SHP77 (cell line): ENCODE measurements around the gene PLEKHG3.
A peak's percentile ranks its signal among the peaks of the same experiment; 100 is the strongest.

Source experiments
- DNase-seq, 2 experiments: peaks; one replicate each; lab custom pipeline; 2025; lab: John Stamatoyannopoulos, UW

The PLEKHG3 gene

DNA sequence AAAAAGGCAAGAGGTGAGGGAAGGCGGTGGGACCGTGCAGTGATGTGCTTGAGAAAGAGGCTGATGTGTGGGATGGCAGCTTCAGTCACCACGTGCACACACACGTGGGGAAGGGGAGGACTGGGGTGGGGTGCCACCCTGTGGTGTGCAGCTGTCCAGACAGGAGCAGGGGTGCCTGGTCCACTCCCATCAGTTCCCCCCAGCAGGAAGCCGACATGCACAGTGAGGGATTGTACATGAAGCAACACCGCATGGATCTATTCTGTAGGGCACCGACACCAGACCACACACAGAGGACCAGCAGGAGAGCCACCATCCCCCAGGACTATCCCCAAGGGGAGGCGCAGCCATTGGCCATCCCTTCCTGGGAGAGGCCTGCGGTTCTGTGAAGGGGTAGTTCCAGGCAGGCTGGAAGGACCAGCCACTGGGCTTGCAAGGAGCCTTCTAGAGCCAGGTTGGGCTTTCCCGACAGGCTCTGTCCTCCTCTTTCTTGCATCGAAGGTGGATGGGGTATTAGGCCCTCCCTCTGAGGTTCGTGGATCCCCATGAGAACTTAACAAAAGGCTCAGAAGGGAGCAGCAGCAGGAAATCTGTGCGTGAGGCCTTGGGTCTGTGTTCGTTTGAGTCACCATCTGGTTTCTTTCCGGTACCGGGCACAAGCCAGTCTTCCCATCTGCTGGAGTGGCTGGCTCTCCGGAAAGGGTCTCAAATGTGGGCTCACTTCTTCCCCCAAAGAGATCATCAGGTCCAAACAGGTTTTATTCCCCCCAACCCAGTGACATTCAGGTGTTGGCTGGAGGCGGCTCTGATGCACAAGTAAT lies 59.8 kb downstream of the PLEKHG3 start:
- no peak for DNase-seq

DNA sequence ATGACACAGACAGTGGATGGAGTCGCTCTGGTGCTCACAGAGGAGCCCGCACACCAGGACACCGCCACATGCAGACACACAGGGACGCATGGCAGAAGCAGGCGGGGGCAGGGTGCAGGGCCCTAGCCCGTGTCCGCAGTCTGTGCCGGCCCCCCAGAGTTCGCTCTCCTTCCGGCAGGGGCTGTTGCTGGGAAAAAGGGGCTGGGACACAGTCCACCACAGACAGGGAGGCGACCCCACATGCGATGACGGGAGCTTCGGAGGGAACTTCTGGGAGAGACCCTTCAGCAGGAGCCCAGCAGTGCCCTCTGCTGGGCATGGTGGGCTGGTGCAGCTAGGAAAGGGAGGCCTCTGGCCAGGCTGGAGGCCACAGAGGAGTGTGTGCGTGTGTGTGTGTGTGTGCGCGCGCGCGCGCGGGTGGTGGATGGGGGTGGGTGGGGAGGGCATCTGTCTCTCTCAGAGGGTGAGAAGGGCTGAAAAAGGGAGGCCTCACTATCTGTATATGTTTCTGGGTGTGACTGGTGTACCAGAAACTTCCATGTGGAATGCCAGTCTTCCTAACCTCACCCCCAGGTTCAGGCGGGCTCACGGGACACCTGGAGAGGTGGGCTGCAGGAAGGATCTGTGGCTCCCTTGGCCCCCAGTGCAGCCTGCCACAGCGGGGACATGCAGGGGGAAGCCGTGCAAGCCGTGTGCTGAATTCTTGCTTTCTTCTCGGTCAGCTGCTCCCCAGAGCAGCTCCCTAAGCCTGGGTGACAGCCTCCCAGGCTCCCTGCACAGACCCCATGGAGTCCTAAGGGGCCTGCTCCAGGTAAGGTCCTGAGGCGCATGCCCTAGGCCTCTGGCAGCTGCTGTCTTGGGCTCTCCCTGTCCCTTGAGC lies 60.7 kb downstream of the PLEKHG3 start:
- peak; percentile 46 to 50 for DNase-seq

DNA sequence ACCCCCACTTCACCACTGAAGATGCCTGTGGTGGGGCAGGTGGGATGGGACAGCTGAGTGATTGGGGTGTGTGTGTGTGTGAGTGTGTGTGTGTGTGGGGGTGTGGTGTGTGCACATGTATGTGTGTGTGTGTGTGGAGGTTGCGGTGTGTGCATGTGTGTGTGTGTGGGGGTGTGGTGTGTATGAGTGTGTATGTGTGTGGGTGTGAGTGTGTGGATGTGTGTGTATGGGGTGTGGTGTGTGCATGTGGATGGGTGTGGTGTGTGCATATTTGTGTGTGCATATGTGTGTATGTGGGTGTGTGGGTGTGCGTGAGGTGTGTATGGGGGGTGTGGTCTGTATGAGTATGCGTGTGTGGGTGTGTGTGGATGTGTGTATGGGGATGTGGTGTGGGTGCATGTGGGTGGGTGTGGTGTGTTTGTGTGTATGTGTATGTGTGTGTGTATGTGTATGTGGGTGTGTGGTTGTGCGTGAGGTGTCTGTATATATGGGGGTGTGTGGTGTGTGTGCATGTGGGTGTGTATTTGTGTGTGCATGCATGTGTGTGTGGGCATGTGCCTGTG lies 61.6 kb downstream of the PLEKHG3 start:
- DNase-seq: no peak

DNA sequence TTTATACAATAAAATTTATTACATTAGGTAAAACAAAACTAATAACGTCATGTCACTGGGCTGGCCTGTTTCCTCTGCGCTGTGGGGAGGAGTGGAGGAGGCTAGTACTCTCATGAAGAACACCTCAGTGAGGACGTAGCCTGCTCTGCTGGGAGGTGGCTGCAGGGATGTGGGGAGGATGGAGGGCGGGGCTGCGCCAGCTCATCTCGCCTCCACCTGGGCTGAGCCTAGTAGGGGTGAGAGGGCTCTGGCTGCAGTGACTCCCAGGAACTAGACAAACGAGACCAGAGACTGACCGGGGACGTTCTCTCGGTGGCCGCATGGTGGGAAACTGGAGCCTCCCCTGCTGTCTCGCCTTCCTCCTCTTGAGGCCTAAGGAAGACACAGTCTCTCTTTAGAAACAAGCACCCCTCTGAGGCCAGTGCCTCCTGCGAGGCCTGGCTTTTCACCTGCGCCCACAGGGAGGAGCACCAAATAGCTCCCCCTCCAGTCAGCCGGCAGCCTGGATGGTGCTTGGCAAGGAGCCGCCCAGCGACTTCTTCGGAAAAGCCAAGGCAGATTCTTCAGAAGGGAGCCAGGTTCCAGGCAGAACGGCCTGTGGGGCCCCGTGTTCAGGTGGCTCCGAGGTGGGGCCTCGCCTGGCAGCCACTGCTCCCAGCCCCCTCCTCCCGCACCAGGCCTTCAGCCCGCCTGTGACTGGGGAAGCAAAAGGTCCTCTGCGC lies 62.4 kb downstream of the PLEKHG3 start:
- no peak for DNase-seq

DNA sequence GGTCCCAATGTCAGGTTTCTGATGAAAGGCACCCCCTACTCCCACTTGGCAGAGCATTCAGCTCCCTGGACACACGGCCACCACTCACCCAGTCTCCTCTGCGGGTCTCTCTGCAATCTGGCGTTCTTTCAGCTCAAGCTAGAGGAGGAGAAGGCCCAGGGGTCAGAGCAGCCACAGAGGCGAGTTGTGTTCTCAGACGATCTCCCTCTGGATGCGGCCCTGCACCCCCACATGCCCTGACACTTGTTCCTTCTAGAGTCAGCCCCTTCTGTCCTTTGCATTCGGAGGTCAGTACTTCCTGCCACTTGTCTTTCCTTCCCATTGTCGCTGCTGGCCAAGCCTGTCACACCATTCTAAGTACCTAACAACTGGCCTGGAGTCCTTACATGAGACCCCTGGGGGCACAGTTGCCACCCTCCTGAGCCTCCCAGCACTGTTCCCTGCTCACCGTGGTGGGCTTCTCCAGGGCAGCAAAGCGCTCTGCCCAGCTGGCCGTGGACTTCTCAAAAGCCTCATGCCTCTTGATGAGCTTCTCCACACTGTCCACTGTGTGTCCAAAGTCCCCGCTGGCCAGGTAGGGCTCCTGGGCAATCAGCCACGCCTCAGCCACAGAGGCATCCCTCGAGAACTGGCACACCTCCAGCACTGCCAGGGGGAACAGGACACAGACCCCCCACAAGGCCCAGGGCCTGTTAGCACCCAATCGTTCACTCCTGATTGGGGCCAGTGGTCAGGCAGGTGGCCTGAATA lies 63.2 kb downstream of the PLEKHG3 start:
- DNase-seq: no peak

DNA sequence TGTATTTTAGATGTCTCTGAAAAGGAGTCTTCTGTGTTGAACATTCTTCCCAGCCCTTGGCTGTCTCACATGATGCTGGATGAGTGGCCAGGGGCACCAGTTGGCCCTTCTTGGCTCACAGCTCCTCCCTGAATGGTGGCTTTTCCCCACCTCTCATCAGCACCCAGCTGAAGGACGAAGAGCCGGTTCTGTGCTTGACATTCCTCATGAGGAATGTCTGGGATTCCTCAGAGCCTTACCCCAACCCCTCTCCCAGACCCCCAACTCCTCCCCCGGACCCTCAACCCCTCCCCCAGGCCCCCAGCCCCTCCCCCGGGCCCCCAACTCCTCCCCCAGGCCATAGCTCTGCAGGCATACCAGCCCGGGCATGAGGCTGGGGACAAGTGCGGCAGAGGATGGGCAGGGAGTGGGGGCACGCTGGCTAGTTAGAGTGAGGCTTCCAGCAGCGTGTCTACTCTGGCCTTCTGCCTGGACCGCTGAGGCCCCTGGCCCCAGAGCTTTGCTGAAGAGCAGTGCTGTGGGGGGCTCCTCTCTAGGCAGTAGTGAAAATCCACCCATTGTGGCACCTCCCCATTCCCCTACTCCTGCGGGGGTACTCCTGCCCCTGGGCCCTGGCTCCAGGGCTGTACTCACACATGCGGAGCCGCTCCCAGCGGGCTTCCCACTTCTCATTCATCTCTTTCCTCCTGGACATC lies 64.3 kb downstream of the PLEKHG3 start:
- DNase-seq: no peak

DNA sequence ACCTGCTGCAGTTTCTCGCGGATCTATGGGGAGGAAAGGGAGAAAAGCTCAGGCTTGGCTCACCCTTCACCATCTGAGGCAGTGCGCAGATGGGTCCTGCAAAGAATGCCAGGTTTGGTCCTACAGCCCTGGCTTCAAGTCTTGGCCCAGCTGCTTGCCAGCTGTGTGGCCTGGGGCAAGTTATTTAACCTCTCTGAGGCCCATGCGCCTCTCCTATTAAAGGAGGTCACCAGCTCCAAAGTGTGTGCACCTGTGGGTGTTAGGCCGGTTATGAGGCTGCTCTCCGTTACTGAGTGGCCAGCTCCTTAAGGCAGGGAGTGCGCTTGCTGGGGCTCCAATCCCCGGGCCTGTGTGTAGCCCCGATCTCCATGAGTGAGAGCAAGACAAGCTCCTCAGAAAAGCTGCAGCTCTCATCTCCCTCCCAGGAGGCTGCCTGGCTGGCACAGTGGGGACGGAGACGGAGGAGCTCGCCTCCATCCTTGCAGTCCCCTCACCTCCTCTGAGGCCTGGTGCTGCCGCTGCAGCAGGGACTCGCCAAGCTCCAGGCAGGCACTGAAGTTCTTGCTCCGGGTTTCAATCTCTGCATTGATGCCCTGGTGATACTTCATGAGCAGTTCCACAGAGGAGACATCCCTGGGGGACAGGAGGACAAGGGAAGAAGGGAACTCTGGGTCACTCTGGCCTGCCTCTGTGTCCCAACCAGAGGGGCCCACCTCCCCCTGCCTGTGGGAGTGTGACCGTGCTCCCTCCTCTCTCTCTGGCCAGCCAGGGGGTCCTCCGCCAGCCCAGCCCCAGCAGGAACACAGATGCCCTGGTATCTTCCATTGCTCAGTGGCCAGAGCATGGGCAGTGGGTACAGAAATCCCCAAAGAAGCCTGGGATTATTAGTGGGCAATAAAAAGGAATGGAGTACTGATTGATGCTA lies 65.1 kb downstream of the PLEKHG3 start:
- no peak for DNase-seq

DNA sequence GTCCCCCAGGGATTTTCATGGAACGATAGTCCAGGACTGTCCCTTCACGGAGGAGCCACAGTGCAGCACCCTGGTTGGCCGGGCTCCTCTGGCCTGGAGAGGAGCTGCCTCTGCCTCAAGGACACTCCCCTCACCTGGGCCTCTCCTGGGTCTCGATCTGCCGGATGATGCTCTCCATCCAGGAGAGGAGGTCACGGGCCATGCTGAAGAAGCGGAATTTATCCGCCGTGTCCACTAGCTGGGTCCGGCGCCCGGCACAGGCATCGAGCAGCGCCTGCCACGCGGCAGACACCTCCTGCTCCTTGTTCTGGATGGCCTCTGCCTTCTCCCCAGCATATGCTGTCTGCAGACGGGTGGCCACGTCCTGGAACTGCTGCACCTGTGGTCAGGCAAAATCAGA lies 66.5 kb downstream of the PLEKHG3 start:
- DNase-seq: no peak

DNA sequence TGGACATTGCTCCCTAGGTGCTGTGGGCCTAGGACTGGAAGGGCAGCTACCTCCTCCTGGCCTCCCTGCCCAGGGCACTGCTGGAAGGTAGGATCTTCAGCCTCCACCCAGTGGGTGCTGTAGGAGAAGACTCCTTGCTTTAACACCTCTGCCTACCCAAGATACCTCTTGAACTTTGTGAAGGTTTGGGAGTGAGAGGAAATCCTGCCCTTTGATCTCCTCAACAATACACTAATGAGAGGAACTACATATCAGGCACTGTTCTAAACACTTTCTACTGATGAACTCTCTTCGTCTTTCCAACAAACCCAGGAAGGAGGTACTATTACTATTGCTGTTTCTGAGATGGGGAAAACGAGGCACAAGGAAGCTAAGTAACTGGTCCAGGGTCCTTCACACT lies 66.9 kb downstream of the PLEKHG3 start:
- DNase-seq: no peak

DNA sequence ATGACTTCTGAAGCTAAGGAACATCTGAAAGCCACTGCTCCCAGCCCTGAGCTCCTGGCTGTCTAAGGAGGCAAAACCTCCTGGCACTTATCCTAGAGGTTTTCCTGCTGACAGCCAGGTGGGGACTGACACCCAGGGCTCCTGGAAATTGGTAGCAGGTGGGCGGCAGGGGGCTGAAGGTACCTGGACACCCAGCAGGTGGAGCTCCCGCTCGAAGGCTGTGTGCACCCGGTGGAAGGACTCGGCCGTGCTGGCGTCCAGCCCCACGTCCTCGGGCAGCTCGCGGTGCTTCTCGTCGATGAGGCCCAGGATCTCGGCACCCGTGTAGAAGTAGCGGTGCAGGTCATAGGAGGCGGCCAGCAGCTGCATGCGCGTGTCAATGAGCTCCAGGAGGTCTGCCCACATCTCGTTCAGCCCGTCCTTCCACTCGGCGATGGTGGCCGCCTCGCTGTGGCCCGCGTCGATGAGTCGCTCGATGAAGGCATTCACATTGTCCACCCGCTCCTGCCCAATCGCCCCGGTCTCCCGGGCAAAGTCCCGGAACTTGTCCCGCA lies 68.2 kb downstream of the PLEKHG3 start:
- no peak for DNase-seq

DNA sequence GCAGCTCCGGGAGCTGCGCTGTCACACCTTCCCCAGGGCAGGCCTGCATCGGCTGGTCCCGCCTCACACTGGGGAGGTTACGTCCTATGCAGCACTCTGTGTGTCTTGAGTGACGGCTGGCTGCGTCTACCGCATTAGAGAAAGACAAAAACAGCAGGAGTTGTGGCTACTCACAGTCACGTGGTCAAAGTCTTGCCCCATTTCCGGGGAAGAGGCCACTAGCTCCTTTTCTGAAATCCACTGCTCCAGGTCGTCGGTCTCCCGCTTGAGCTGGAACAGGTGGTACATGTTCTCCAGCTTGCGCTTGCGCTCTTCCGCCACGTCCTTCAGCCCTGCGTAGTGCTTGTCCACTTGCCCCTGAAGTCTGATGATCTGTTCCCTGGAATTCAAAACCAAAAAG lies 68.8 kb downstream of the PLEKHG3 start:
- no peak for DNase-seq

DNA sequence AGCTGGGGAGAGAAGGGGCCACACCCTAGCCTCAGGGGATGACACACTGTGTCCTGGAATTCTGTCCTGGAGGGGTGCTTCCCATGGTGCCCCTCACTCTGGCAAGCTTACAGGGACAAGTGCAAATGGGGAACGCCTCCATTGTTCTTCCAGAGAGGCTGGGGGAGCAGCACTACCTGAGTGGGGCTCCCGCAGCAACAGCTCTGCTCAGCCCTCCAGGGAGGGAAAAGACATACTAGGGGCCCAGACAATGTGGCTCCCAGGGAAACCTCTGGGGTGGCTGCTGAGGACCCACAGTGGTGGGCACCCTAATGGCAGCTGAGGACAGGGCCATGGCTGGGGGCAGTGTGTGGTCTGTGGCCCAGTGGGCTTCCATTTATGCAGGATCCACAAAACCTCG lies 69.4 kb downstream of the PLEKHG3 start:
- DNase-seq: no peak

DNA sequence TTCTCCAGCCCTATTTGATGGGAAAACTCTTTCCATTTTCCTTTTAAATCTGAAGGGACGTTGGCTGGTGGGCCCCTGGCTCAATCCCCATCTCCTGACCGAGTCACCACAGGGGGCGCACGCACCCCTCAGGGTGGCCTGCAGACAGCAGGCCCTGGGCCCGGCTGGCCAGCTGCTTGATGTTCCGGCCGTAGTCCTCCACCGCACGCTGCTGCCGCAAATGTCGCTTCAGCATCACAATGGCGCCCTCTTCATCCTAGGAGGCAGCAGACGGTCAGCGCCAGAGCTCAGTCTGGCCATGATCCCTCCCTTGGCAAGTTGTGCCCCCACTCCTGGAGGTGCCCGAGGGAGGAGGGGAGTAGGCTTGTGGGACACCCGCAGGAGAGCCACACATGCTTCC lies 70.0 kb downstream of the PLEKHG3 start:
- no peak for DNase-seq

DNA sequence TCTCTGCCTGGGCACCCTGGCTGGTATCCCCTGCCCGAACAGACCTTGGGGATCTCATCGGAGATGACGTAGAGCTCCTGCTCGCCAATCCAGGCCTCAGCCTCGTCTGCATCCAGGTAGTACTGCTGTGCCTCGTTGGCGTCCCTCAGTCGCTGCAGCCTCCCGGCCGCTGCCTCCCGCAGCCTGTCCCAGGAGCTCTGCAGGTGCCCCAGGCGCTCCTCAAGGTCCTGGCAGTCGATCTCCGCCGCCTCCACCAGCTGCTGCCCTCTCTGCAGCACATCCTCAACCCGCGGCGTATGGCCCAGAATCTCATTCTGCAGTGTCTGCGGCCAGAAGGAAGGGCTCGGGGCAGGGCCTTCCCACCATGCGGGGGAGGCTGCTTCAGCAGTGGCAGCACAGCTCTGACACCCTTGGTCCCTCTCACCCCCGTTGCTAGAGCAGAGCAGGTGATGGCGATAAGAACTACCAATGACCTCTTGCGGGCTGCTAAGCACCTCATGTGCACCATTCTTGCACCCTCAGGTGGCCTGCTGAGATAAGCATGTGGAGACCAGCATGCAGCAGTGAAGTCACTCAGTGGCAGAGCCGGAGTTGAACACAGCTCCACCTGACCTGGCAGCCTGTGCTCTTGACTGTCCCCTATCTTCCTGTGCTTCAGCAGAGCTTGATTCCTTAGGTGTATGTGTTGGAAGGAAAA lies 71.0 kb downstream of the PLEKHG3 start:
- no peak for DNase-seq

DNA sequence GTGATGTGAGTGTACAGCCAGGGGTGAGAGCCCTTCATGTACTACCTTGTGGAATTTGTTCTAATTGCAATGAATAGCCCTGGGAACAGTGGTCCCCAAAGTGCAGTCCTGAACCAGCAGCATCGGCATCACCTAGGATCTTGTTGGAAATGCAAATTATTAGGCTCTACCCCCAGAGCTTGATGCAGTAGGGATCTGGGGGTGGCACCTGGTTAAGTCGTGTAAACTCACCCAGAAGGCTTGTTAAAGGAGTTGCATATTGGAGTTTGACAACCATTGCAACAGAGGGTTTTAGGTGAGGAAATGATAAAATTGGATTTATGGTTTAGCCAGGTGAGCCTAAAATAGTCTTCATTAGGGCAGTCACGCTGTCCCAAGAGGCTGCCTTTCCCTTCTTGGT lies 73.2 kb downstream of the PLEKHG3 start:
- no peak for DNase-seq

DNA sequence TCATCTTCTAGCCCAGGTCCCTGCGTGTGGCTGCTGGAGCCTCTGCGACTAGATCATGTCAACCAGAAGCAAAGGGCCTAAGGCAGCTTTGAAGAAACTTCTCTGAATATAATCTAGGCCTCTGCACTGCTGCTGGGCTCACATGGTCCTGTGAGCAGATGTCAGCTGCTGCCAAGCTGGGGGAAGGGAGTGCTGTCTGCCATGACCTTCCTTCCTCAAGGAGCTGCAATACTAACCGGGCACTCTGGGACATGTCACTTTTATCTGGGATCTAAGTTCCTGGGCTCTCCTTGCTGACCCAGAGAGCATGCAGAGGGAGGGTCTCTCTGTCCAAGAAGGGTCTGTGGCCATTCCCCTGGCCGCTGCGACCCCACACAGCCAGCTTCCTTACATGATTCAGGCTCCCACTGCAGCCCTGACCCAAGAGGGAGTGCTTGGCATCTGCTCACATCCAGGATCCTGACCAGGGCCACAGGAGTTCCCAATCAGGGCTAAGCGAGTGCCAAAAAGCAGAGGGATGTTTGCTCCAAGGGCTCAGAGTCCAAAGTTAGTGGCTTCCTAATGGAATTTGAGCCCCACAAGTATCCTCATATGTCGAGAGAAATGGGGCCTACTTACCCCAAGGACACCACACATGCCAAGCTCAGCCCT lies 74.0 kb downstream of the PLEKHG3 start:
- DNase-seq: no peak

DNA sequence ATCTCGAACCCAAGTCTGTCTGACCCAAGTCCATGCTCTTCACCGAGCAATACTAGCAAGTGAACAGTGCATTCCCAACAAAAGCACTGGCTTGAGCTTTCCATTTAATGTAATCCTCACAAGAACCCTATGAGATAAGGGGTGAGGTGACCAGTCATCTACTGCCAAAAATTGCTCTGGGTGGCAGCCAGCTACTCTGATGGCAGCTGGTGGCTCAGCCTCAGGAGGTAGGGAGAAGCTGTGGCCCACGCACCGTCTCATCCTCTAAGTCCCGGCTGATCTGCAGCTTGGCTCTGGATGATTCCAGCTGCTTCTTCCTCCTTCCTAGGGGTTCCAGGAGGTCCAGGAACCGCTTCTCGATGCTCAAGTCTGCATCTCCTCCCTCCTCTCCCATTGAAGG lies 75.2 kb downstream of the PLEKHG3 start:
- DNase-seq: no peak

DNA sequence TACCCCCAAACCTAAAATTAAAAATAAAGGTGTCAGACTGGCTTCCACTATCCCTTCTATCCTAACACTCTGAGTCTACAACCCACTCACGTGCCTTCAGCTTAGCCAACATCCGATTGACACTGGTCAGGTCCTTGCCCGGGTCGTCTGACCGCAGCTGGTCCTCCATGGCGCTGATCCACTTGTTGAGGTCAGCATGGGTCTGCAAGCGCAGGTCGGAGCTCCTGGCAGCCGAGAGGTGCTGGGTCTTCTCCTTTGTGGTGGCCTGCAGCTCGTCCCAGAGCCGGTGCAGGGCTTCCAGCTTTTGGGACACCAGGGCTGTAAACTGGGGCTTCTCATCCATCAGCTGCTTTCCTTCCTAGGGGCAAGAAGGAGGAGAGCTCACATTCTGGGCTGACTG lies 78.0 kb downstream of the PLEKHG3 start:
- DNase-seq: no peak
